ENCODE results near the gene MAP3K14.

MAP3K14 gene

GRCh38 chr17:45316434-45317110 is at the start of gene MAP3K14:
Gene MAP3K14 (minus strand): TSS chr17:45317020. CDS start chr17:45290745, 26,275 bp downstream.
- peak within 1 kb of the TSS; percentile 79 to 95 for H3K9ac ChIP-seq (ENCODE audit: low read depth in 1 of 2, low read length in 2 of 2)
- no peaks in the 10 kb centered on the region for H3K27me3 ChIP-seq (ENCODE audit: control insufficient read depth in 2 of 2, insufficient read depth in 2 of 2, low read length in 2 of 2)
- peaks cover 79 to 86% of the 10 kb centered on the region in 2 donors for H3K4me1 ChIP-seq (ENCODE audit: control insufficient read depth in 2 of 2, insufficient read depth in 2 of 2, low read length in 2 of 2)
- no peaks in the 10 kb centered on the region for H3K36me3 ChIP-seq (ENCODE audit: control insufficient read depth in 2 of 2, insufficient read depth in 2 of 2, low read length in 2 of 2)
- H3K27ac ChIP-seq (ENCODE audit: low read depth in 2 of 2, low read length in 2 of 2), result peak within 1 kb of the TSS; percentile 99
- peak within 1 kb of the TSS; percentile 83 to 86 for H3K4me3 ChIP-seq (ENCODE audit: low read length in 2 of 2)
- H3K9me3 ChIP-seq (ENCODE audit: control insufficient read depth in 2 of 2, low read length in 2 of 2), result no peaks in the 10 kb centered on the region

DNA sequence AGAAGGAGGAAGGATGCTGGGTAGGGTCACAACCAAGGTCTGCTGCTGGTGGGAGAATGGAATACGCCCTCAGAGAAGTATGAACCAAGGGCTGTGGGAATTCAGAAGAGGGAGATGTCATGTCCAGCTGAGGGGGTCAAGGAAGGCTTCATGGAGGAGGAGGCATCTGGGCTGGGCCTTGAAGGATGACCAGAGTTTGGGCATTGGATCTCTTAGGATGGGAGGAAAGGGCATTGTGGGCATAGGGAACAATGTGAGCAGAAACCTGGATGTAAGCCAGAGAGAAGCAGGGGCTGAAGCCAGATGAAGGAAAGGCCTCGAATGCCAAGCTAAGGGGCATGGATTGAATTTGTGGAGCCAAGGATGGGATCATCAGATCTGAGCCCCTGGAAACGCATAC is 49.2 kb upstream of the MAP3K14 start:
- H3K9me3 ChIP-seq (ENCODE audit: control insufficient read depth in 2 of 2, low read length in 2 of 2), result no peaks in the 10 kb centered on the region
- H3K9ac ChIP-seq (ENCODE audit: low read depth in 1 of 2, low read length in 2 of 2), result no peak overlapping the region
- H3K27me3 ChIP-seq (ENCODE audit: control insufficient read depth in 2 of 2, insufficient read depth in 2 of 2, low read length in 2 of 2), result no peaks in the 10 kb centered on the region
- H3K27ac ChIP-seq (ENCODE audit: low read depth in 2 of 2, low read length in 2 of 2), result no peak overlapping the region
- H3K4me3 ChIP-seq (ENCODE audit: low read length in 2 of 2), result no peak overlapping the region
- H3K36me3 ChIP-seq (ENCODE audit: control insufficient read depth in 2 of 2, insufficient read depth in 2 of 2, low read length in 2 of 2), result no peaks in the 10 kb centered on the region
- no peaks in the 10 kb centered on the region for H3K4me1 ChIP-seq (ENCODE audit: control insufficient read depth in 2 of 2, insufficient read depth in 2 of 2, low read length in 2 of 2)

DNA sequence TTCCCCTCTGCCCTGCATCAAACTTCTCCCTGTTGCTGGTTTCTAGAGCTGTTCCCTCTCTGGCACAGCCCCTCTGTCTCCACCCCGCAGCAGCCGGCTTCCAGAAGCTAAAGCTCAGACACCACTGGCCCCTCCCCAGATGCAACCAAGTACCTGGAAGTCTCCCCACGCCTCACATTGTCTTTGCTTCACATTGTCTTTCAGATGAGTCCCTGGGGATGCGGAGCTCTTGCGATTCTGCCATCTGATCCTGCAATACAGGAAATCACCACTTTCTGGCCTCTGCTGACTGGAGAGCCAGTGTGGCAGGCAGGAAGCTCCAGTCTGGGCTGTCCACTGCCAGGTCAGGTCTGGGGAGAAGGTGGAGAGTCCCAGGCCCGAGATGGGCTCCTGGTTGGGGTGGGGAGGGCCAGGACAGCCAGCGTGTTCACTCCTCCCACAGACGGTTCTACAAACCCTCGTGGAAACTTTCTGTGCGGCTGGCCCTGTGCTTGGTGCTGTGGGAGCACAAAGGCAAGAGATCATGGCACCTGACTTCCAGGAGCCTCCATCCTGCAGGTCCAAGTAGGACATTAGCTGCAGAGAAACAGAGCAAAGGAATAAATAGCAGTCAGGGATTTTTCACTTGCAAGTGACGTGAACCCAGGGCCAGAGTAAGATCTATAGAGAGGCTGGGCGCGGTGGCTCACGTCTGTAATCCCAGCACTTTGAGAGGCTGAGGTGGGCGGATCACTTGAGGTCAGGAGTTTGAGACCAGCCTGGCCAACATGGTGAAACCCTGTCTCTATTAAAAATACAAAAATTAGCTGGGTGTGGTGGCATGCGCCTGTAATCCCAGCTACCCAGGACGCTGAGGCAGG is 47.9 kb upstream of the MAP3K14 start:
- Histone ChIP-seq H3K27me3 (ENCODE audit: control insufficient read depth in 2 of 2, insufficient read depth in 2 of 2, low read length in 2 of 2) (no peaks in the 10 kb centered on the region), H3K9ac (ENCODE audit: low read depth in 1 of 2, low read length in 2 of 2) (no peak overlapping the region), H3K4me1 (ENCODE audit: control insufficient read depth in 2 of 2, insufficient read depth in 2 of 2, low read length in 2 of 2) (no peaks in the 10 kb centered on the region), H3K27ac (ENCODE audit: low read depth in 2 of 2, low read length in 2 of 2) (no peak overlapping the region), H3K9me3 (ENCODE audit: control insufficient read depth in 2 of 2, low read length in 2 of 2) (no peaks in the 10 kb centered on the region), H3K36me3 (ENCODE audit: control insufficient read depth in 2 of 2, insufficient read depth in 2 of 2, low read length in 2 of 2) (no peaks in the 10 kb centered on the region), H3K4me3 (ENCODE audit: low read length in 2 of 2) (no peak overlapping the region)

DNA sequence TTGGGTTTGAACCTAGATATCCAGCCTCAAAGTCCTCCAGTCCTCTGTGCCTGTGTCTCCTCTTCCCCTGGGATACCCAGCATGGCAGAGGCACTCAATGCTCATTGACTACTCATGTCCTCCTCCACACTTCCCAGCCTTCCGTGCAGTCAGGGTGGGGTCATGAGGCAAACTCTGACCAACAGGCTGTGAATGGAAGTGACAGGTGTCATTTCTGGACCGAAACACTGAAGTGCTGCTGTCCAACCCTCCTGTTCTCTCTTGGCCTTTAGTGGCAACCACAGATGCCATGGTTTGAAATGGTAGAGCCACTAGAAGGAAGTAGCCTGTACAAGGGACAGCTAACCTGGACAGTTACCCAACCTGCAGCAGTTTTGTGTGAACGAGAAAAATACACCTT is 46.7 kb upstream of the MAP3K14 start:
- Histone ChIP-seq H3K9ac (ENCODE audit: low read depth in 1 of 2, low read length in 2 of 2) (no peak overlapping the region), H3K27me3 (ENCODE audit: control insufficient read depth in 2 of 2, insufficient read depth in 2 of 2, low read length in 2 of 2) (no peaks in the 10 kb centered on the region), H3K27ac (ENCODE audit: low read depth in 2 of 2, low read length in 2 of 2) (no peak overlapping the region), H3K36me3 (ENCODE audit: control insufficient read depth in 2 of 2, insufficient read depth in 2 of 2, low read length in 2 of 2) (no peaks in the 10 kb centered on the region), H3K4me3 (ENCODE audit: low read length in 2 of 2) (no peak overlapping the region), H3K9me3 (ENCODE audit: control insufficient read depth in 2 of 2, low read length in 2 of 2) (no peaks in the 10 kb centered on the region), H3K4me1 (ENCODE audit: control insufficient read depth in 2 of 2, insufficient read depth in 2 of 2, low read length in 2 of 2) (no peaks in the 10 kb centered on the region)

DNA sequence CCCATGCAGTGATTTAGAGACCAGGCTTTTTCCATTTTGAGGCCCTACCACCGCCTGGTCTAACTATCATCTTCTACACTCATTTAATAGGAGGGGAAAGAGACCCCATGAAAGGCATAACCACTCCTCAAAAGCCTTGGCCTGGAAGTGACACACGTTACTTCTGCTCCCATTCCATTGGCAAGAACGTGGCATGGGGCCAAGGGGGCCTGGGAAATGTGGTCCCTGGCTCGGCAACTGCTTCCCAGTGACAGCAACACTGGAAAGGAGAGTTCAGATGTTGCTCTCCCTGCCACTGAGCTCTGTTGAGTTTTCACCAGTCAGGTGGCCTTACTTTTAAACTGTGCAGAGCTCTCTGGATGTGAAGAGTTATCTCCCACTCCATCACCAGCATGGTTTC is 45.2 kb upstream of the MAP3K14 start:
- no peaks in the 10 kb centered on the region for H3K36me3 ChIP-seq (ENCODE audit: control insufficient read depth in 2 of 2, insufficient read depth in 2 of 2, low read length in 2 of 2)
- no peaks in the 10 kb centered on the region for H3K9me3 ChIP-seq (ENCODE audit: control insufficient read depth in 2 of 2, low read length in 2 of 2)
- no peaks in the 10 kb centered on the region for H3K27me3 ChIP-seq (ENCODE audit: control insufficient read depth in 2 of 2, insufficient read depth in 2 of 2, low read length in 2 of 2)

DNA sequence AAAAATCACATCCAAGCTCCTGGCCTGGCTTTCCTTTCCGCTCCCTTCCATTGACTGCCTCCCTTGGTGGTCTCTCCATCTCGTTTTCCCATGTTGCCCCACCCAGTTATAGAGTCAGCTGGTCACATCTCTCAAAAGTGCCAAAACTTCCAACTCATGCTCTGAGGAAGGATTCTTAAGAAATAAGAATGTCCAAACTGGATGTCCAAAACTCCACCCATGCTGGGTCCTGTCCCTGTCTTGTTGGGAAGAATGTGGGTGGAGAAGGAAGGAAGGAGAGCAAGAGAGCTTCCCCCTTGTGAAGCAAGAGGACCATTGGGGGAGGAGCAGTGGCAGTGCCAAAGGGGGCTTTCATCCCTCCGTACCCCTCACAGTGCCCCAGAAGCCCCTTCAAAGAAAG is 44.6 kb upstream of the MAP3K14 start:
- H3K27ac ChIP-seq (ENCODE audit: low read depth in 2 of 2, low read length in 2 of 2), result no peak overlapping the region
- no peak overlapping the region for H3K4me3 ChIP-seq (ENCODE audit: low read length in 2 of 2)
- H3K9ac ChIP-seq (ENCODE audit: low read depth in 1 of 2, low read length in 2 of 2), result no peak overlapping the region
- no peaks in the 10 kb centered on the region for H3K36me3 ChIP-seq (ENCODE audit: control insufficient read depth in 2 of 2, insufficient read depth in 2 of 2, low read length in 2 of 2)
- H3K27me3 ChIP-seq (ENCODE audit: control insufficient read depth in 2 of 2, insufficient read depth in 2 of 2, low read length in 2 of 2), result no peaks in the 10 kb centered on the region
- H3K4me1 ChIP-seq (ENCODE audit: control insufficient read depth in 2 of 2, insufficient read depth in 2 of 2, low read length in 2 of 2), result no peaks in the 10 kb centered on the region
- H3K9me3 ChIP-seq (ENCODE audit: control insufficient read depth in 2 of 2, low read length in 2 of 2), result no peaks in the 10 kb centered on the region

More for the DNA sequence above, 45.2 kb upstream of the MAP3K14 start:
- H3K9ac ChIP-seq (ENCODE audit: low read depth in 1 of 2, low read length in 2 of 2), result no peak overlapping the region
- no peak overlapping the region for H3K27ac ChIP-seq (ENCODE audit: low read depth in 2 of 2, low read length in 2 of 2)
- no peak overlapping the region for H3K4me3 ChIP-seq (ENCODE audit: low read length in 2 of 2)
- no peaks in the 10 kb centered on the region for H3K4me1 ChIP-seq (ENCODE audit: control insufficient read depth in 2 of 2, insufficient read depth in 2 of 2, low read length in 2 of 2)

- Histone ChIP-seq H3K4me3 (ENCODE audit: low read length in 2 of 2) (no peak overlapping the region), H3K27me3 (ENCODE audit: control insufficient read depth in 2 of 2, insufficient read depth in 2 of 2, low read length in 2 of 2) (no peaks in the 10 kb centered on the region), H3K9me3 (ENCODE audit: control insufficient read depth in 2 of 2, low read length in 2 of 2) (no peaks in the 10 kb centered on the region), H3K27ac (ENCODE audit: low read depth in 2 of 2, low read length in 2 of 2) (no peak overlapping the region), H3K4me1 (ENCODE audit: control insufficient read depth in 2 of 2, insufficient read depth in 2 of 2, low read length in 2 of 2) (no peaks in the 10 kb centered on the region), H3K36me3 (ENCODE audit: control insufficient read depth in 2 of 2, insufficient read depth in 2 of 2, low read length in 2 of 2) (no peaks in the 10 kb centered on the region), H3K9ac (ENCODE audit: low read depth in 1 of 2, low read length in 2 of 2) (no peak overlapping the region)
Measured at GRCh38 chr17:45357364-45357997, 40.7 kb upstream of the MAP3K14 start.

- Histone ChIP-seq H3K27me3 (ENCODE audit: control insufficient read depth in 2 of 2, insufficient read depth in 2 of 2, low read length in 2 of 2) (no peaks in the 10 kb centered on the region), H3K27ac (ENCODE audit: low read depth in 2 of 2, low read length in 2 of 2) (no peak overlapping the region), H3K4me1 (ENCODE audit: control insufficient read depth in 2 of 2, insufficient read depth in 2 of 2, low read length in 2 of 2) (no peaks in the 10 kb centered on the region), H3K9me3 (ENCODE audit: control insufficient read depth in 2 of 2, low read length in 2 of 2) (no peaks in the 10 kb centered on the region), H3K4me3 (ENCODE audit: low read length in 2 of 2) (no peak overlapping the region), H3K9ac (ENCODE audit: low read depth in 1 of 2, low read length in 2 of 2) (no peak overlapping the region), H3K36me3 (ENCODE audit: control insufficient read depth in 2 of 2, insufficient read depth in 2 of 2, low read length in 2 of 2) (no peaks in the 10 kb centered on the region)
Measured at GRCh38 chr17:45355087-45355486, 38.3 kb upstream of the MAP3K14 start.

GRCh38 chr17:45353043-45353442 is 36.2 kb upstream of the MAP3K14 start:
- H3K27me3 ChIP-seq (ENCODE audit: control insufficient read depth in 2 of 2, insufficient read depth in 2 of 2, low read length in 2 of 2), result no peaks in the 10 kb centered on the region
- no peaks in the 10 kb centered on the region for H3K36me3 ChIP-seq (ENCODE audit: control insufficient read depth in 2 of 2, insufficient read depth in 2 of 2, low read length in 2 of 2)
- H3K9ac ChIP-seq (ENCODE audit: low read depth in 1 of 2, low read length in 2 of 2), result no peak overlapping the region
- H3K27ac ChIP-seq (ENCODE audit: low read depth in 2 of 2, low read length in 2 of 2), result no peak overlapping the region
- no peaks in the 10 kb centered on the region for H3K4me1 ChIP-seq (ENCODE audit: control insufficient read depth in 2 of 2, insufficient read depth in 2 of 2, low read length in 2 of 2)
- no peaks in the 10 kb centered on the region for H3K9me3 ChIP-seq (ENCODE audit: control insufficient read depth in 2 of 2, low read length in 2 of 2)
- no peak overlapping the region for H3K4me3 ChIP-seq (ENCODE audit: low read length in 2 of 2)

- no peaks in the 10 kb centered on the region for H3K36me3 ChIP-seq (ENCODE audit: control insufficient read depth in 2 of 2, insufficient read depth in 2 of 2, low read length in 2 of 2)
- no peak overlapping the region for H3K27ac ChIP-seq (ENCODE audit: low read depth in 2 of 2, low read length in 2 of 2)
- no peaks in the 10 kb centered on the region for H3K4me1 ChIP-seq (ENCODE audit: control insufficient read depth in 2 of 2, insufficient read depth in 2 of 2, low read length in 2 of 2)
- no peak overlapping the region for H3K4me3 ChIP-seq (ENCODE audit: low read length in 2 of 2)
- H3K9me3 ChIP-seq (ENCODE audit: control insufficient read depth in 2 of 2, low read length in 2 of 2), result no peaks in the 10 kb centered on the region
- no peaks in the 10 kb centered on the region for H3K27me3 ChIP-seq (ENCODE audit: control insufficient read depth in 2 of 2, insufficient read depth in 2 of 2, low read length in 2 of 2)
- no peak overlapping the region for H3K9ac ChIP-seq (ENCODE audit: low read depth in 1 of 2, low read length in 2 of 2)
Measured at GRCh38 chr17:45351831-45352230, 35.0 kb upstream of the MAP3K14 start.
